Measurements from ENCODE around the gene FBLN1. TPM values are rescaled to one million over a fixed set of nuclear protein-coding genes. Genes with fewer than 3 reads are reported as not detected.
A peak's percentile ranks its signal among the peaks of the same experiment; 100 is the strongest.
"Not testable (repeated sequence)": the region's sequence is repeated elsewhere in the genome, so short reads cannot be mapped to it uniquely, and the experiment has no call there.

The FBLN1 gene
- polyA plus RNA-seq, 1 experiment = 241 TPM

- H3K4me3 ChIP-seq (ENCODE audit: low read depth, low read length) = no peak overlapping the region
- no peak for DNase-seq (ENCODE audit: low read depth, low spot score)
- H3K27me3 ChIP-seq (ENCODE audit: control insufficient read depth, insufficient read depth, low read length) = no peaks in the 10 kb centered on the region
- CTCF ChIA-PET = interaction anchor here (0.7 to 1.2 kb wide), 2 partner anchors 12 to 58 kb away, joined by 3 to 4 read pairs; no protein-coding TSS in a partner anchor
- no peak overlapping the region for H3K27ac ChIP-seq (ENCODE audit: low read depth, low read length)
- H3K9me3 ChIP-seq (ENCODE audit: control insufficient read depth, insufficient read depth, low read length) = peaks cover 12% of the 10 kb centered on the region
- POLR2A ChIA-PET = no interaction called here
- no peak for TF ChIP-seq CTCF (IDR thresholded peaks at IDR 0.05; ENCODE audit: low read depth, low read length)
Observed at GRCh38 chr22:45493286-45493771, 9.4 kb upstream of the FBLN1 start.

- CTCF ChIA-PET; H3K4me3 ChIP-seq (ENCODE audit: low read depth, low read length); H3K27ac ChIP-seq (ENCODE audit: low read depth, low read length); H3K9me3 ChIP-seq (ENCODE audit: control insufficient read depth, insufficient read depth, low read length); H3K27me3 ChIP-seq (ENCODE audit: control insufficient read depth, insufficient read depth, low read length); DNase-seq (ENCODE audit: low read depth, low spot score): not testable (repeated sequence)
- POLR2A ChIA-PET = interaction anchor here (0.7 kb wide), 1 partner anchor 320 kb away, joined by 9 read pairs; no protein-coding TSS in a partner anchor
Observed at GRCh38 chr22:45494306-45494705, 8.4 kb upstream of the FBLN1 start.

- H3K27me3 ChIP-seq (ENCODE audit: control insufficient read depth, insufficient read depth, low read length); H3K4me3 ChIP-seq (ENCODE audit: low read depth, low read length); POLR2A ChIA-PET; DNase-seq (ENCODE audit: low read depth, low spot score); H3K9me3 ChIP-seq (ENCODE audit: control insufficient read depth, insufficient read depth, low read length); H3K27ac ChIP-seq (ENCODE audit: low read depth, low read length): not testable (repeated sequence)
- CTCF ChIA-PET = interaction anchor here (0.6 kb wide), 1 partner anchor 54 kb away, joined by 3 read pairs; no protein-coding TSS in a partner anchor
Observed at GRCh38 chr22:45495616-45496015, 7.1 kb upstream of the FBLN1 start.

- ChIA-PET POLR2A (interaction anchor here (1.1 to 1.6 kb wide), 2 partner anchors 32 to 58 kb away, joined by 3 to 8 read pairs; no protein-coding TSS in a partner anchor), CTCF (no interaction called here)
- no peak for TF ChIP-seq CTCF (IDR thresholded peaks at IDR 0.05; ENCODE audit: low read depth, low read length)
- H3K27me3 ChIP-seq (ENCODE audit: control insufficient read depth, insufficient read depth, low read length) = no peaks in the 10 kb centered on the region
- no peak overlapping the region for H3K27ac ChIP-seq (ENCODE audit: low read depth, low read length)
- H3K4me3 ChIP-seq (ENCODE audit: low read depth, low read length) = no peak overlapping the region
- peaks cover 10% of the 10 kb centered on the region for H3K9me3 ChIP-seq (ENCODE audit: control insufficient read depth, insufficient read depth, low read length)
- DNase-seq (ENCODE audit: low read depth, low spot score) = no peak
Observed at GRCh38 chr22:45496451-45496941, 6.2 kb upstream of the FBLN1 start.

GRCh38 chr22:45497351-45498145, 5.1 kb upstream of the FBLN1 start:
- peaks cover 7% of the 10 kb centered on the region for H3K9me3 ChIP-seq (ENCODE audit: control insufficient read depth, insufficient read depth, low read length)
- ChIA-PET POLR2A (interaction anchor here (0.5 to 1.6 kb wide), 5 partner anchors 19 to 59 kb away, joined by 3 to 8 read pairs (median 3); no protein-coding TSS in a partner anchor), CTCF (interaction anchor here (1.2 kb wide), 1 partner anchor 56 kb away, joined by 4 read pairs; no protein-coding TSS in a partner anchor)
- no peak for DNase-seq (ENCODE audit: low read depth, low spot score)
- H3K27me3 ChIP-seq (ENCODE audit: control insufficient read depth, insufficient read depth, low read length) = no peaks in the 10 kb centered on the region
- TF ChIP-seq CTCF (IDR thresholded peaks at IDR 0.05; ENCODE audit: low read depth, low read length) = no peak
- peak overlapping the region; percentile 57 for H3K27ac ChIP-seq (ENCODE audit: low read depth, low read length)
- peak overlapping the region; percentile 17; the same call in 1 of the 2 replicates for H3K4me3 ChIP-seq (ENCODE audit: low read depth, low read length)

- no peak for TF ChIP-seq CTCF (IDR thresholded peaks at IDR 0.05; ENCODE audit: low read depth, low read length)
- DNase-seq (ENCODE audit: low read depth, low spot score) = no peak
- CTCF ChIA-PET = interaction anchor here (0.7 kb wide), 1 partner anchor 203 kb away, joined by 4 read pairs; no protein-coding TSS in a partner anchor
- Histone ChIP-seq H3K9me3 (ENCODE audit: control insufficient read depth, insufficient read depth, low read length) (peaks cover 2% of the 10 kb centered on the region), H3K4me3 (ENCODE audit: low read depth, low read length) (no peak overlapping the region), H3K27ac (ENCODE audit: low read depth, low read length) (no peak overlapping the region), H3K27me3 (ENCODE audit: control insufficient read depth, insufficient read depth, low read length) (no peaks in the 10 kb centered on the region)
- POLR2A ChIA-PET = no interaction called here
Observed at GRCh38 chr22:45499746-45500145, 2.9 kb upstream of the FBLN1 start.

Measured in AG04450 (cell line).